Daoy (cell line): Measurements from ENCODE around the gene SCAF4. TPM values are rescaled to one million over a fixed set of nuclear protein-coding genes. Genes with fewer than 3 reads are reported as not detected.
A peak's percentile ranks its signal among the peaks of the same experiment; 100 is the strongest.
"Not testable (repeated sequence)": the region's sequence is repeated elsewhere in the genome, so short reads cannot be mapped to it uniquely, and the experiment has no call there.

Source experiments
- DNase-seq: peaks from one replicate; pipeline ENCODE4 v3.0.0-alpha.2; 2015; ENCODE audit warnings: low read depth
- total RNA-seq: library from RNA; depleted of rRNA; stranded (reverse); fragments of >200 nt; shearing (Covaris generic); gene quantifications from 2 replicates; pipeline ENCODE4 v1.2.3, GENCODE V29; 2014; rRNA removed

The SCAF4 gene, protein sequence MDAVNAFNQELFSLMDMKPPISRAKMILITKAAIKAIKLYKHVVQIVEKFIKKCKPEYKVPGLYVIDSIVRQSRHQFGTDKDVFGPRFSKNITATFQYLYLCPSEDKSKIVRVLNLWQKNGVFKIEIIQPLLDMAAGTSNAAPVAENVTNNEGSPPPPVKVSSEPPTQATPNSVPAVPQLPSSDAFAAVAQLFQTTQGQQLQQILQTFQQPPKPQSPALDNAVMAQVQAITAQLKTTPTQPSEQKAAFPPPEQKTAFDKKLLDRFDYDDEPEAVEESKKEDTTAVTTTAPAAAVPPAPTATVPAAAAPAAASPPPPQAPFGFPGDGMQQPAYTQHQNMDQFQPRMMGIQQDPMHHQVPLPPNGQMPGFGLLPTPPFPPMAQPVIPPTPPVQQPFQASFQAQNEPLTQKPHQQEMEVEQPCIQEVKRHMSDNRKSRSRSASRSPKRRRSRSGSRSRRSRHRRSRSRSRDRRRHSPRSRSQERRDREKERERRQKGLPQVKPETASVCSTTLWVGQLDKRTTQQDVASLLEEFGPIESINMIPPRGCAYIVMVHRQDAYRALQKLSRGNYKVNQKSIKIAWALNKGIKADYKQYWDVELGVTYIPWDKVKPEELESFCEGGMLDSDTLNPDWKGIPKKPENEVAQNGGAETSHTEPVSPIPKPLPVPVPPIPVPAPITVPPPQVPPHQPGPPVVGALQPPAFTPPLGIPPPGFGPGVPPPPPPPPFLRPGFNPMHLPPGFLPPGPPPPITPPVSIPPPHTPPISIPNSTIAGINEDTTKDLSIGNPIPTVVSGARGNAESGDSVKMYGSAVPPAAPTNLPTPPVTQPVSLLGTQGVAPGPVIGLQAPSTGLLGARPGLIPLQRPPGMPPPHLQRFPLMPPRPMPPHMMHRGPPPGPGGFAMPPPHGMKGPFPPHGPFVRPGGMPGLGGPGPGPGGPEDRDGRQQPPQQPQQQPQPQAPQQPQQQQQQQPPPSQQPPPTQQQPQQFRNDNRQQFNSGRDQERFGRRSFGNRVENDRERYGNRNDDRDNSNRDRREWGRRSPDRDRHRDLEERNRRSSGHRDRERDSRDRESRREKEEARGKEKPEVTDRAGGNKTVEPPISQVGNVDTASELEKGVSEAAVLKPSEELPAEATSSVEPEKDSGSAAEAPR
- total RNA-seq: 5.0 and 5.8 TPM in 2 replicates

DNA sequence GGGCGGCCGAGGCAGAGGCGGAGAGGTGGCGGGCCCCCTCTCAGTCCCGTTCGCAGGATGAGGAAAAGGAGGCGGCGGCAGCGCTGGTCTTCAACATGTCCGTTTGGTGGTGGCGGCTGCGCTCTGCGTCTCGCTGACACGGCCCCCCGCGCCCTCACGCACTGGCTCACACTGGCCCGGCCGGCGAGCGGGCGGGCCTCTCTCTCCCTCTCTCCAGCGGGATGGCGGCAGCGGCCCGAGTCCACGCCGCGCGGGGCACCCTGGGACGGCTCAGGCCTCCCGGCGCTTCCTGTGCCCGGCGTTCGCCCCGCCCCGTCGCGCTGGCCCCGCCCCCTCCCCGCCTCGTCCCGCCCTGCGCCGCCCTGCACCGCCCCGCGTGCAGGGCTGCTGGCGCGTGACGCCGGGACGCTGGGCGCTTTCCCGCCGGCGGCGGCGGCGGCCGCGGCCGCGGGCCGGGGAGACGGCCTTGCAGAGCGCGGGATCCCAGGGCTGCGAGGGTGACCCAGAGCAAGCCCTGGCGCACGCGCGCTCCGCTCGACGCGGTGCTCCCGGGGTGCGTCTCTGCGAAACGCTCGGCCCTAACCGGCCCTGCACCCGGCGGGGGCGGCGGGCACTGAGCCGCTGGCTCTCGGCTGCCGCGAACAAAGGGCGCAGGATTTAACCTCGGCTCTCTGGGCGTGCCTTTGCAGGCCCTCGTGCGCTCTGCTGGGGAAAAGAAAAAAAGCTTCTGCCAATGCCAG lies at the start of gene SCAF4:
SCAF4 (minus strand) TSS at position 262 of the 740 bp plus-strand sequence. CDS start 426 bp downstream, outside the sequence.
- DNase-seq: peak; percentile 98

DNA sequence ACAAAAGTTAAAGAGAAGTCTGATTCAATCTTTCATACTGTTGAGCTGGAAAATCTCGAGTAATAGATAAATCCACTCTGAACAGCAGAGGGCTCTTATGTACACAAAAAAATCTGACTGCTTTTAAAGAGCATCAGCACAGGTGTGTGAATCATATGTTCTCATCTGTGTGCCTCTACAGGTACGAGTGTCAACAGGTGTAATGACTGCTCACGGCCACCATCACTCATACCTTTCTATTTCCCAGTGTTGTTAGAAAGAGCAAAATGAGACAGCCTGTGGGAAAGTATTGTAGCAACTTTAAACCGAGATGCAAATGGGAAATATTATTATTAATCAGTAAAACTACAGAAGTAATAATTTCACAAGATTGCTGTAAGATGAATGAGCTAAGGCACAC lies 49.0 kb upstream of the SCAF4 start:
- no peak for DNase-seq

DNA sequence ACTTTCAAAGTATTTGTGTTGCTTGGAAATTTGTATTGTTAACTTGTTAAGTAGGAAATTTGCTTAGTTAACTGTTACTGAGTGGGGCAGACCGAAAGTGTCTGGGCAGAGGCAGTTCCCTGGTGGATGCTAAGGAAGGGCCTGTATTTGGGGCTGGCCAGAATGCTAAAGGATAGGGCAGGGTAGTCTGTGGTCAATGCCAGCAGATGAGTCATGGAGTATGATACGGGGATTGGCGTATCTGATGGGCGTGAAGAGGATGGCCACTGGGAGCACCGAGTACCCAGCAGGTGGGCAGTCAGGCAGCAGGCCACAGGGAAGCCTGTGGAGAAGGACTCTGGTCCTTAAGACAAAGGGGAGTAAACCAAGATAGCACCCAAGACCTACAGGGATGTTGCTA lies 46.6 kb upstream of the SCAF4 start:
- peak; percentile 42 for DNase-seq

DNA sequence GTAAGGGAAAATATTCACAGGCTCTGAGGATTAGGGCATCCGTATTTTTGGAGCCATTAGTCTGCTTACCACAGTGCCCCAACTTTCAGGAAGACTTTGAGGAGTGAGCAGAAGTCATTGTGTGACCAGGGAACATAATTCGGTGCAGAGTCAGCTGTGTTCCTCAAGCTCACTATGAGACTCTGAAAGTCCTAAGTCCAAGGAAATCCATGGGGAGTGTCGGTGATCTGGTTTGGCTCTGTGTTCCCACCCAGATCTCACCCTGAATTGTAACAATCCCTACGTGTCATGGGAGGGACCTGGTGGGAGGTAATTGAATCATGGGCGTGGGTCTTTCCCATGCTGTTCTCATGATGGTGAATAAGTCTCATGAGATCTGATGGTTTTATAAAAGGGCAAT lies 45.9 kb upstream of the SCAF4 start:
- no peak for DNase-seq

DNA sequence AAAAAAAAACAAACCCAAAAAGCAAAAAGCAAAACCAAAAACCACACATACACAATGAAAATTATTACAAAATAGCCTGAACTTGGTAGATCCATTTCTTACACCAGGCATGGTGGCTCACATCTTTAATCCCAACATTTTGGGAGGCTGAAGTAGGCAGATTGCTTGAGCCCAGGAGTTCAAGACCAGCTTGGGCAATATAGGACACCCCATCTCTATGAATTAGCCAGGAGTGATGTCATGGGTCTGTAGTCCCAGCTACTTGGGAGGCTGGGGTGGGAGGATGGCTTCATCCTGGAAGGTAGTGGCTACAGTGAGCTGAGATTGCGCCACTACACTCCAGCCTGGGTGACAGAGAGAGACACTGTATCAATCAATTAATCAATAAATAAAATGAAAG lies 42.1 kb upstream of the SCAF4 start:
- DNase-seq: no peak

DNA sequence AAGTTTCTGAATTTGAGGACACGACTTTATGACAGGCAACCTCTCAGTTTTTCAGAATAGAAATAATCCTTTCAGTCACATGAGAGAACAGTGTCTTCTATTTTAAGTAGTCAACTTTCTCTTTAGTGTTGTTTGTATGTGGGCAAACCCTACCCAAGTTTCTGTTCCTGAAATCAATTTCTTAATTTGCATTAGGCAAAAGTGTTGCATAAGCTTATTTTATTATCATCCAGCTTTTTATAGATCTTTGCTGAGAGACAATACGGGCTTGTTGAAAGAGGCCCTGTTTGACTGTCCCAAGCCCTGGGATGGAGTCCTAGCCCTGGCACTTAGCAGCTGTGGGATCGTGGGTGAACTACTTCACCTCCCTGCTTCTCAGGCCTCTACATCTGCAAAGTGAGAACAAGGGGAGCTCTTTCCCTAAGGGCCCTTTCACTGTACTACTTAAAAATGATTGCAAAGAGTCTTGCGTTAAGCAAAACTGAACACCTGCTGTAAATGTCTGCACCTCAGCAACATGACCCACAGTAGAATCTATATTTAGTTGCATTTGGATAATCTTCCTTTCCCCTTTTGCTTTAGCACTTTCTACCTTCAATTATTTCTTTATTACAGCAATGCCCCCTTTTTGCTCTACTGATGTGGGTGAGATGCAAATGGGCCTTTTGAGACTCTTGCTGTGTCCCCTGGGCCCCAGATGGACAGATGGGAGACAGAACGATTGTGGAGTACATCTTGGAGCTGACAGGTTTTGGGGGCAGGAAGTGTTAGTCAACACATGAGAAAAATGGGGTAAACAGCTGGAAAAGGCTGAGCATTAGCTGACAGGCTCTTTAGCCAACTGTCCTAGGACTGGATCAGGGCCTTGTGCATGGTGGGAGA lies 41.0 kb upstream of the SCAF4 start:
- DNase-seq: no peak

DNA sequence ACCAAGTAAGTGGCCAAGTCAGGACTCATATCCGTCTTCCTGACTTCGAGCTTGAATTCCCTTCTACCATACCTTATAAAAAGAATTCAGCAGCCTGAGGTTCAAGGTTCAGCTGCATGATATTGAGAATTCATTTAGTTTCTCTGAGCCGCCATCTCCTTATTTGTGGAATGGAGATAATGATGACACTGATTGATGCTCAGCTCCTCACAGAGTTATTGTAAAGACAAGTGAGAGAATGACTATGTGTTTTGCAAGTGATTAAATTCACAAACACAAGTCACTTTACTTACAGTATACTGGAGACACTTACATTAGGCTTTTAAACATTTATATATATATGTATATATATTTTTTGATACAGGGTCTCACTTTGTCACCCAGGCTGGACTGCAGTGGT lies 39.8 kb upstream of the SCAF4 start:
- DNase-seq: no peak

DNA sequence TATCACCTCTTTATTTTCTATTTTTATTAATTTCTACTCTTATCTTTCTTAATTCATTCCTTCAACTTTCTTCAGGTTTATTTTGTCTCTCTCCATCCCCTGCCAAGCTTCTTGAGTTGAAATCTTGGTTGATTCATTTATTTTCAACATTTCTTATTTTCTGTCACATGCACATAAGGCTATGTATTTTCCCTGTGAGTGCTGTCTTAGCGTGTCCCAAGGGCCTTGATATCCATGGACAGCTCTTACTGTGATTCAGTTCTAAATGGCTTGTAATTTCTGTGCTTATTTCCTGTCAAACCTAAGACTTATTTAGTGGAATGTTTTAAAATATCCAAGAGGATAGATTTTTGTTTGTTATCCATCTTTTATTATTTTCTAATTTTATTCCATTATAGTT lies 36.8 kb upstream of the SCAF4 start:
- no peak for DNase-seq

DNA sequence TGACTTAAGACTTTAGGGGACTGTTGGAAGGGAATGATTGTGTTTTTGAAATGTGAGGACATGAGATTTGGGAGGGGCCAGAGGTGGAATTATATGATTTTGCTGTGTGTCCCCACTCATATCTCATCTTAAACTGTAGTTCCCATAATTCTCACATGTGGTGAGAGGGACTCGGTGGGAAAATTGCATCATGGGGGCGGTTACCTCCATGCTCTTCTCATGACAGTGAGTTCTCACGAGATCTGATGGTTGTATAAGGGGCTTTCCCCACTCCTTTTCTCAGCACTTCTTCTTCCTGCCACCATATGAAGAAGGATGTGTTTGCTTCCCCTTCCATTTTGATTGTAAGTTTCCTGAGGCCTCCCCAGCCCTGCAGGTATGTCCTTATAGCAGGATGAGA lies 35.0 kb upstream of the SCAF4 start:
- no peak for DNase-seq

DNA sequence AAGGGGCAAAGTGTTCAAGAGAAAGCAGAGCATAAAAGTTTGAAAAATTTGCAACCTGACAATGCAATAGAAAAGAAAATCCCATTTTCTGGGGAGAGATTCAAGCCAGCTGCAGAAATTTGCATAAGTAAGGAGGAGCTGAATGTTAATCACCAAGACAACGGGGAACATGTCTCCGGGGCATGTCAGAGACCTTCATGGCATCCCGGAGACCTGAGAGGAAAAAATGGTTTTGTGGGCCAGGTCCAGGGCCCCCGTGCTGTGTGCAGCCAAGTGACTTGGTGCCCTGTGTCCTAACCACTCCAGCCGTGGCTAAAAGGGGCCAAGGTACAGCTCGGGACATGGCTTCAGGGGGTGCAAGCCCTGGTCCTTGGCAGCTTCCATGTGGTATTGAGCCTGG lies 33.9 kb upstream of the SCAF4 start:
- DNase-seq: not testable (repeated sequence)

DNA sequence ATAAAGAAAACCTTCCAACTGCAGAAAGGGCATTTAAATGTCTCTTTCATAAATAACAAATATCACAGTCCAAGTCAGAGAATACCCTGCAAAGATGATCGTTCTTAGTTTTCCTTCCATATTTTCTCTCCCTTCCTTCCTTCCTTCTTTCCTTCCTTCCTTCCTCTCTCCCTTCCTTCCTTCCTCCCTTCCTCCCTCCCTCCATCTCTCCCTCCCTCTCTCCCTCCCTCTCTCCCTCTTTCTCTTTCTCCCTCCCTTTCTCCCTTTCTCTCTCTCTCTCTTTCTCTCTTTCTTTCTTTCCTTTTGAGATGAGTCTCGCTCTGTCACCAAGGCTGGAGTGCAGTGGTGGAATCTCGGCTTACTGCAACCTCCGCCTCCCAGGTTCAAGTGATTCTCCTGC lies 29.0 kb upstream of the SCAF4 start:
- no peak for DNase-seq

DNA sequence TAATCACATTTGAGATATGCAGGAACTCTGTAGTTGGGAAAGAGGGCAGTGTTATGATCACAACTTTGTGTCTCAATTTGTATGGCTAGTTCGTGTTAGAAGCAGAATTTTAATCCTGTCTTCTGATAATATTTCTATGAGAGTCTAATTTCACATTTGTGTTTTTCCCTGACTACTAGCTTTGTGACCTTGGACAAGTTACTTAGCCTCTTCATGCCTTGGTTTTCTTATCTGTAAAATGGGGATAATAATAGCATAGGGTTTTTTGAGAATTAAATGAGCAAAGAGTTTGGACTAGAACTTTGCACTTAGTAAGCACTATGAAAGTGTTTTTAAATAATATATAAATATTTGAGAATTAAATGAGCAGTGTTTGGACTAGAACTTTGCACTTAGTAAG lies 24.9 kb upstream of the SCAF4 start:
- no peak for DNase-seq

DNA sequence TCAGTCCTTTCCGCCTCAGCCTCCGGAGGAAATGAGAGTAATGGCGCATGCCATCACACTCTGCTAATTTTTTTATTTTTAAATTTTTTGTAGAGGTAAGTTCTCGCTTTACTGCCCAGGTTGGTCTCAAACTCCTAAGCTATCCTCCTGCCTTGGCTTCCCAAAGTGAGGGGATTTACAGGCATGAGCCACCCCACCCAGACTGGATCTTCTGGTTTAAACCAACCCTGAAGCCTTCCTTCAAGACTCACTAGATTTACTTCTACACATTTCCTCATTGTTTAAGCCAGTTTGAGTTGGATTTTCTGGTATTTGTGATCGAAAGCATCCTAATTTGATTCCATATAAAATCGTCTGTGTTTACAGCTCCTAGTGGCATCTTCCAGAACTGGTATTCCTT lies 23.1 kb upstream of the SCAF4 start:
- DNase-seq: no peak

DNA sequence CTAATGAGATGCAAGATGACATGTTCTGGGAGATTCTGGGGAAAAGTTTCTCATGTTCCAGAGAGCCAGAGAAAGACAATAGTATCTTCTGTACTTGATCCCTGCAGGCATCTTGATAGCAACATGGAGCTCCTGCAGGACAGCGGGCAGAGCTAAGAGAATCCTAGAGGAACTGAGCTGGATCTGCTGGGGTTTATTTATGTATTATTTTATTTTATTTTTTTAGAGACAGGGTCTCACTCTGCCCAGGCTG lies 22.7 kb upstream of the SCAF4 start:
- no peak for DNase-seq

DNA sequence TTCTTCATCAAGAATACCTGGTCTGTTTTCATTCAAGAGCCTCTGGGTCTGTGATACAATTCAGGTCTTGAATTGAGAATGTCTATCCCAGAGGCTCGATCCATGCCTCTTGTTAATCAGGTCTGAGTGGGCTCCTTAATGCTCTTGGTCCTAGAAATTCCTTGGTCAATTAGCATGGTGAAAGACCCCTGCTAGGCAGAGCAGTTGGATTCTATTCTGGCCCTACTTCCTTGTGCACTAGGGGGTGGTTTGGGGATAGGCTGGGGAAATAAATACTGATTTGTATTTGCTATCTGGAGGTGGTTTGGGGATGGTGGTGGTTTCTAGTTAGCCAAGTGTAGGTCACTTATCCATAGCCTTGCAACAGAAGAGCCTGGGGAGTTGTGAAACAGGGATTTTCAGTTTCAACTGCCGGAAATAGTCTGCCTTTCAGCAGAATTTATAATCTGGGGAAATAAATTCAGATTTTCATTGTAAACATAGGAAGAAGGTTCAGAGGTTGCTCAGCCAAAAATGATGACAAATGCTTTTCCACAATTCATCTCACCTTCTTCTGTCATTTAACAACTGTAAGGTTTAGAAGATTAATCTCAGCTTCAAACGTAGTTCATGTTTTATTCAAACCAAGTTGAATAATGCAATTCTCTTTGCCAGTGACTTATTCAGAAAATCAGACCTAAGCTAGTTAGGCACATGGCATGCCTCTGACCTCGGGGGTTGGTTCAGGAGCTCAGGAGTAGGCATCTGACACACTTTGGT lies 22.2 kb upstream of the SCAF4 start:
- DNase-seq: no peak

DNA sequence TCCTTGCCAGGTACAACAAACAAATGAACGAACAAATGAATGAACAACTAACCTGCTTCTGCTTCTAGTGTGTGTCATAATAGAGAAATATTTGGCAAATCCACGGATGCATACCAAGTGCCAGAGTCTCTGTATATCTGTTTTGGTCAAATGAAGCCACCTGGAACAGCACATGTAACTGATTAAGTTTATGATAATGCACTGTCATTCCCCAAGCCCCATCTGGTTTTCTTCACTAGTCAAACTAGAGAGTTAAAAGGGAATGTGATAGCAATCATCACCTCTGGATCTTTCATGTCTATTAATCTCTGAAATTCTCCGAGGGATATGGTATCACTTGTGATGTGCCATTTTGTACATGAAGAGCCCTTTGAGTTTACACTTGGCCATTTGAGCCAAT lies 21.0 kb upstream of the SCAF4 start:
- no peak for DNase-seq

DNA sequence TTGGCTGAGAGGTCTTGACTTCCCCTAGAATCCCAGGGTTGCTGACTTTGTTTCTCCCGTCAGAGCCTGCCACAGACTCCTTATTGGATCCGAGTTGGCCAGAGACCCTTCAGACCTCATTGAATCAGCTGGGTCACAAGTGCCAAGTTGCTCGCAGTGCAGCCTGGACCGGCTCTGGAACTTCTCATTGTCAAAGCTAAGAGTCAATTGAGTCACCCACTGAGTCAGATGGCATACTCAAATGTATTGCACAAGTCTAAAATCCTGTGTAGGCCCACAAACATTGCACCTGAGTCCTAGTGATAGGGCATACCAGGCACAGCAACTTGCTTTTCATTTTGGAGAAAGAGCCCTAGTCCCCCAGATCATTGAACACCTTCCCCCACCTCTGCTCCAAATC lies 20.4 kb upstream of the SCAF4 start:
- peak; percentile 25 for DNase-seq

DNA sequence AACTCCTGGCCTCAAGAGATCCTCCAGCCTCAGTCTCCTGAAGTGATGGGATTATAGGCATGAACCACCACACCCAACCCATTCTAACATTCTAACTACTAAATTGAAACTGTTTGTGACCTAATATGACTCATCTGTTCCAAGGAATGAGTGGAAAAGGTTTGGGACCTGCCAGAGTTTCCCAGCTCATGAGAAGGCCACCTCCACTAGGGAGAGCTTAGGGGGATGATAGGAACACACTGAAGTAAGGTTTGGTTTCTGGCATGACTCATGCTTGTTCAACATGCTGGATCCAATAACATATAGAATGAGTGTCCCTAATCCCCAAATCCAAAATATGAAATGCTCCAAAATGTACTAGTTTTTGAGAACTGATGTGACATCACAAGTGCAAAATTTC lies 18.9 kb upstream of the SCAF4 start:
- peak; percentile 61 for DNase-seq

DNA sequence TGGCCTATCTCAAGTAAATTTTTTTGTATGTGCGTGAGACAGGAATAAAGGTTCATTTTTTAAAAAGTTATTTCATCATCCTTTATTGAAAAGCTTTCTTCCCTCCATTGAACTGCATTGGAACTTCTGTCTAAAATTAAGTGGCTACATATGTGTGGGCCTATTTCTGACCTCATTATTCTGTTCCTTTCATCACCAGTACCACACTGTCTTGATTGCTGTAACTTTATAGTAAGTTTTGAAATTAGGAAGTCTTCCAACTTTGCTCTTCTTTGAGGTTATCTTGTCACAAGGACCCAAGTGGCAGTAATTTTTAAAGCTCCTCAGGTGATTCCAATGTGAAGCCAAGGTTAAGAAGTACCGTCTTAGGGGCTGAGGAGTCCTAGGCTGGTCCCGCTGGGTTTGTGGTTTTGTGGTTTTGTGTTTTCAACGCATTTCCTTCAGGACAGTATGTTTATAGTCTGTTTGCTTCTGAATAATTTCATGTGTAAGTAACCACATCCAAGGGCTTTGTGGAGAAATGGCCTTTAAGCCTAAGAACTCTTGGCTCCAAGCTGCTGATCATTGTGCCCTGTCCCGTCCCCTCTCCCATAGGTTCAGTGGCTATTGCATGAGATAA lies 12.4 kb upstream of the SCAF4 start:
- DNase-seq: no peak

DNA sequence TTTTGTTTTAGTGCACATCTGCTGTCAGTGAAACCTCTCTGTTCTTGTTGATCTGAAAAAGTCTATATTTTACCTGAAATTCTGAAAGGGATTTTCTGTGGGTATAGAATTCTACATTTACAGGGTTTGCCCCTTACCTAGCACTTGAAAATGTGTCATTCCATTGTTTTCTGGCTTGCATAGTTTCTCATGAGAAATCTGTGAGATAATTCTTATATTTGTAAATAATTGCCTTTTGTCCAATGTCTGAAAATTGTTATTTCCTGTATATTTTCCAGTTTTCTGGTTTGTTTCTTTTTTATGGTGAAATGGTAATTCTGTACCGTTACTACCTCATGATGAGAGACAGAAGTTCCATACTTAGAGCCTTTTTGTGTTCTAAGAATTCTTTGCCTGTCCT lies 11.8 kb upstream of the SCAF4 start:
- no peak for DNase-seq
